Tibial artery (tissue), 4 donors: ENCODE measurements around the gene PDZD4.

Source experiments
- DNase-seq, 2 donors: peaks; one replicate each; pipeline ENCODE4 v3.0.0-alpha.2; 2019
- H3K27ac ChIP-seq, 2 donors: fragments of 200-600 bp; sonication (generic) in 1 of 2; 1 replicate in 1 of 2; 2 replicates in 1 of 2; pipeline ENCODE4 v1.5.1; 2018 to 2019; ENCODE audit warnings: mild to moderate bottlenecking in 1 of 2
- H3K27me3 ChIP-seq, 2 donors: fragments of 200-600 bp; sonication (generic) in 1 of 2; one replicate each; pipeline versions ENCODE4 v1.5.1 to v1.6.0; 2016 to 2019
- H3K36me3 ChIP-seq, 3 donors: fragments of 200-600 bp; sonication (generic) in 2 of 3; one replicate each; pipeline ENCODE4 v1.5.1; 2016 to 2019; ENCODE audit warnings: mild to moderate bottlenecking in 2 of 3
- H3K4me1 ChIP-seq, 4 donors: fragments of 200-600 bp; sonication (generic) in 2 of 4; 1 replicate in 3 of 4; 2 replicates in 1 of 4; pipeline ENCODE4 v1.5.1; 2016 to 2019
- H3K4me3 ChIP-seq, 2 donors: fragments of 200-600 bp; sonication (generic) in 1 of 2; 1 replicate in 1 of 2; 2 replicates in 1 of 2; pipeline ENCODE4 v1.5.1; 2018 to 2019; ENCODE audit warnings: mild to moderate bottlenecking in 2 of 2
- H3K9me3 ChIP-seq, 3 donors: fragments of 200-600 bp; sonication (generic) in 1 of 3; one replicate each; pipeline ENCODE4 v1.5.1; 2016 to 2019
- CTCF ChIP-seq, 2 experiments: fragments of 200-600 bp in 1 of 2; fragments of 450-650 bp in 1 of 2; IDR thresholded peaks; one replicate each; pipeline ENCODE4 v1.5.1; 2017 to 2019; ENCODE audit warnings: antibody characterized with exemption in 2 of 2, mild to moderate bottlenecking in 1 of 2, moderate library complexity in 1 of 2
- intact Hi-C: fragments of 100-400 bp; cut with DNase I; formaldehyde crosslinking; loops from one replicate; pipeline ENCODE4 v1.15.0; 2023; ENCODE audit warnings: low total_unique reads

Gene PDZD4

GRCh38 chrX:153862369-153863250, 32.3 kb upstream of the PDZD4 start:
- TF ChIP-seq CTCF (IDR thresholded peaks at IDR 0.05), result no peak
- H3K9me3 ChIP-seq, result peaks cover 0 to 4% (median 0%) of the 10 kb centered on the region in 3 donors
- intact Hi-C loops, result no loop called here
- DNase-seq, result no peak
- H3K27me3 ChIP-seq, result peaks cover 0 to 7% of the 10 kb centered on the region in 2 donors
- H3K36me3 ChIP-seq, result no peaks in the 10 kb centered on the region
- no peak overlapping the region for H3K4me3 ChIP-seq
- H3K4me1 ChIP-seq, result no peaks in the 10 kb centered on the region
- no peak overlapping the region for H3K27ac ChIP-seq

GRCh38 chrX:153861733-153862310, 31.5 kb upstream of the PDZD4 start:
- Histone ChIP-seq H3K27ac (no peak overlapping the region), H3K9me3 (peaks cover 0 to 4% (median 0%) of the 10 kb centered on the region in 3 donors), H3K27me3 (peaks cover 0 to 7% of the 10 kb centered on the region in 2 donors), H3K4me1 (no peaks in the 10 kb centered on the region), H3K36me3 (no peaks in the 10 kb centered on the region), H3K4me3 (no peak overlapping the region)
- no peak for DNase-seq
- intact Hi-C loops, result no loop called here
- TF ChIP-seq CTCF (IDR thresholded peaks at IDR 0.05), result no peak

GRCh38 chrX:153861151-153861550, 30.8 kb upstream of the PDZD4 start:
- DNase-seq, result no peak
- H3K36me3 ChIP-seq, result no peaks in the 10 kb centered on the region
- intact Hi-C loops, result no loop called here
- H3K27ac ChIP-seq, result no peak overlapping the region
- H3K4me3 ChIP-seq, result no peak overlapping the region
- H3K9me3 ChIP-seq, result peaks cover 0 to 4% (median 0%) of the 10 kb centered on the region in 3 donors
- TF ChIP-seq CTCF (IDR thresholded peaks at IDR 0.05), result no peak
- peaks cover 0 to 13% of the 10 kb centered on the region in 2 donors for H3K27me3 ChIP-seq
- H3K4me1 ChIP-seq, result no peaks in the 10 kb centered on the region

- no peak overlapping the region for H3K4me3 ChIP-seq
- peaks cover 0 to 9% of the 10 kb centered on the region in 2 donors for H3K27me3 ChIP-seq
- no peak for DNase-seq
- TF ChIP-seq CTCF (IDR thresholded peaks at IDR 0.05), result no peak
- H3K4me1 ChIP-seq, result no peaks in the 10 kb centered on the region
- peaks cover 0 to 4% (median 2%) of the 10 kb centered on the region in 3 donors for H3K9me3 ChIP-seq
- H3K36me3 ChIP-seq, result no peaks in the 10 kb centered on the region
- intact Hi-C loops, result no loop called here
- no peak overlapping the region for H3K27ac ChIP-seq
Observed at GRCh38 chrX:153857348-153857903, 27.1 kb upstream of the PDZD4 start.

- no peak for TF ChIP-seq CTCF (IDR thresholded peaks at IDR 0.05)
- H3K27me3 ChIP-seq, result peaks cover 0 to 6% of the 10 kb centered on the region in 2 donors
Observed at GRCh38 chrX:153854702-153855101, 24.4 kb upstream of the PDZD4 start.

More at GRCh38 chrX:153854702-153855101, 24.4 kb upstream of the PDZD4 start:
- intact Hi-C loops, result no loop called here
- H3K4me1 ChIP-seq, result no peaks in the 10 kb centered on the region
- H3K36me3 ChIP-seq, result no peaks in the 10 kb centered on the region
- no peak for DNase-seq
- peaks cover 0 to 4% (median 2%) of the 10 kb centered on the region in 3 donors for H3K9me3 ChIP-seq
- no peak overlapping the region for H3K4me3 ChIP-seq
- no peak overlapping the region for H3K27ac ChIP-seq
